ENCODE data around the gene MAML3.

GRCh38 chr4:139915037-139915436, 238.9 kb downstream of the MAML3 start:
- no peak for TF ChIP-seq POLR2A (IDR thresholded peaks at IDR 0.05; ENCODE audit: extremely low read depth, insufficient read length)
- no peak for TF ChIP-seq MYC (IDR thresholded peaks at IDR 0.05; ENCODE audit: low read depth, low read length)

Data from NB4 (cell line).